Uterine smooth muscle cell (primary cell): ENCODE measurements around the gene SPANXD. TPM values are rescaled to one million over a fixed set of nuclear protein-coding genes. Genes with fewer than 3 reads are reported as not detected.

Experiments
- total RNA-seq: library from RNA; depleted of rRNA; stranded (reverse); fragments of >200 nt; gene quantifications from 2 replicates; pipeline ENCODE4 v1.2.3, GENCODE V29; 2014

The SPANXD gene, protein sequence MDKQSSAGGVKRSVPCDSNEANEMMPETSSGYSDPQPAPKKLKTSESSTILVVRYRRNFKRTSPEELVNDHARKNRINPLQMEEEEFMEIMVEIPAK
- total RNA-seq = not detected in 2 replicates

DNA sequence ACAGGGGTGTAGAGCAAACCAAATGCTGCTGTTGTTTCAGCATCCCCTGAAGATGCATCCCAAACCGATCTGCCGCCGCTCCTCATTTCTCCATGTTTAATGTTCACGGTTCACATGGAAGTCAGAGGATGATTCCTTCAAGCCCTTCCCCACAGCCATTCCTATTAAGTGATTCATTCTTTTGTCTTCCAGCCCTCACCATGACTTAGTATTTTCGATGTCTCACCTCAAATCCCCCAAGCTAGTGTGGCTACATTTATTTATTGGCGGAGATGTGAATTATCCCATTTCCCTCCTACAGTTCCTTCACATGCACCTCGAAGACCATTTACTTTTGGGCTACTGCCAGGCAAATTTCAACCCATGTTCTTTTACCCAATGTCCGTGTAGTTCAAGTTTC lies at the start of gene SPANXD:
SPANXD (minus strand) TSS at position 101 of the 400 bp plus-strand sequence. CDS start 334 bp downstream, outside the sequence.

Other genes starting within 250 kb of the SPANXD start
- not detected in 2 replicates for gene SPANXA1, start 114.0 kb downstream of the SPANXD start, total RNA-seq
- not detected in 2 replicates for gene SPANXA2, start 109.0 kb downstream of the SPANXD start, total RNA-seq
- gene MAGEC3, start 139.6 kb upstream of the SPANXD start, total RNA-seq = not detected in 2 replicates
- gene MAGEC1, start 205.2 kb upstream of the SPANXD start, total RNA-seq = not detected in 2 replicates